NCI-H1930 (cell line): ENCODE measurements around the gene LSM6.

Experiments used
- DNase-seq, 2 experiments: peaks; one replicate each; lab custom pipeline; 2025; lab: John Stamatoyannopoulos, UW

The LSM6 gene

GRCh38 chr4:146175541-146176453, at the start of gene LSM6:
LSM6 (plus strand) TSS chr4:146175718; CDS start chr4:146182922, 7,204 bp downstream.
- peak; percentile 49 to 83 for DNase-seq

GRCh38 chr4:146132445-146132844, 43.1 kb upstream of the LSM6 start:
- no peak for DNase-seq

- peak in 1 of 2 experiments; percentile 4 for DNase-seq
Measured at GRCh38 chr4:146134761-146135445, 40.6 kb upstream of the LSM6 start.

GRCh38 chr4:146135941-146136340, 39.6 kb upstream of the LSM6 start:
- DNase-seq = no peak

GRCh38 chr4:146142768-146143167, 32.8 kb upstream of the LSM6 start:
- DNase-seq = no peak

- DNase-seq = no peak
Measured at GRCh38 chr4:146143888-146144287, 31.6 kb upstream of the LSM6 start.

GRCh38 chr4:146146918-146147317, 28.6 kb upstream of the LSM6 start:
- no peak for DNase-seq

GRCh38 chr4:146148021-146148420, 27.5 kb upstream of the LSM6 start:
- no peak for DNase-seq

GRCh38 chr4:146154057-146154456, 21.5 kb upstream of the LSM6 start:
- DNase-seq = no peak

GRCh38 chr4:146155152-146155724, 20.3 kb upstream of the LSM6 start:
- DNase-seq = no peak

GRCh38 chr4:146158036-146158745, 17.3 kb upstream of the LSM6 start:
- DNase-seq = no peak

- no peak for DNase-seq
Measured at GRCh38 chr4:146159384-146160058, 16.0 kb upstream of the LSM6 start.

GRCh38 chr4:146161243-146161642, 14.3 kb upstream of the LSM6 start:
- DNase-seq = no peak

- no peak for DNase-seq
Measured at GRCh38 chr4:146165221-146165620, 10.3 kb upstream of the LSM6 start.

- DNase-seq = no peak
Measured at GRCh38 chr4:146165840-146166239, 9.7 kb upstream of the LSM6 start.

GRCh38 chr4:146170149-146170548, 5.4 kb upstream of the LSM6 start:
- no peak for DNase-seq

GRCh38 chr4:146176891-146177290, 1.4 kb downstream of the LSM6 start:
- no peak for DNase-seq

- DNase-seq = no peak
Measured at GRCh38 chr4:146178126-146178525, 2.6 kb downstream of the LSM6 start.

GRCh38 chr4:146179784-146180370, 4.4 kb downstream of the LSM6 start:
- no peak for DNase-seq

- DNase-seq = no peak
Measured at GRCh38 chr4:146182443-146182842, 6.9 kb downstream of the LSM6 start.

- DNase-seq = no peak
Measured at GRCh38 chr4:146183209-146183608, 7.7 kb downstream of the LSM6 start.
